Motor neuron (in vitro differentiated cells): ENCODE data around the gene WDFY2. TPM values are rescaled to one million over a fixed set of nuclear protein-coding genes. Genes with fewer than 3 reads are reported as not detected.

Experiments used
- ATAC-seq, 8 experiments: fragments of 200-7000 bp; cut with Tn5 transposase; replicated peaks in 6 of 8; 2 replicates each; pipeline ENCODE4 v1.8.0; 2021; ENCODE audit warnings: mild to moderate bottlenecking in 8 of 8, moderate library complexity in 8 of 8
- H3K27ac ChIP-seq, 2 donors: fragments of 250-450 bp; sonication (Bioruptor Pico); 2 replicates each; pipeline ENCODE4 v1.9.0; 2021; ENCODE audit warnings: antibody characterized with exemption in 2 of 2, mild to moderate bottlenecking in 2 of 2, moderate library complexity in 1 of 2
- H3K4me1 ChIP-seq, 2 donors: fragments of 250-450 bp; sonication (Bioruptor Pico); replicated peaks in 1 of 2; 2 replicates each; pipeline ENCODE4 v1.6.1; 2021; ENCODE audit warnings: antibody characterized with exemption in 2 of 2, mild to moderate bottlenecking in 2 of 2, moderate library complexity in 1 of 2
- H3K4me3 ChIP-seq, 5 donors: fragments of 250-450 bp; sonication (Bioruptor Pico); 2 replicates each; pipeline ENCODE4 v1.9.0; 2021; ENCODE audit warnings: antibody characterized with exemption in 5 of 5, mild to moderate bottlenecking in 5 of 5, moderate library complexity in 4 of 5
- WGBS, 10 experiments: fragments of 450-650 bp; shearing (Covaris generic); methylation state at CpG; one replicate each; pipeline ENCODE4 v1.0.0; 2022; 5-methylcytosine and 5-hydroxymethylcytosine counted together
- in situ Hi-C, 9 experiments: fragments of 400-800 bp; cut with MboI; loops; one replicate each; pipeline ENCODE4 v1.15.0; 2021; ENCODE audit warnings: low sequenced_read_pairs in 9 of 9, low pct_unique_long_range_greater_than_20kb in 2 of 9; ENCODE audit not compliant: unreplicated experiment in 9 of 9
- total RNA-seq, 8 experiments: library from RNA; unstranded; fragments of 300-600 nt; gene quantifications; 2 replicates each; pipeline versions ENCODE4 v1.2.3 to v1.2.4, GENCODE V29; 2022

Gene WDFY2
- total RNA-seq, 8 experiments from 2014 or later = 7.0 to 20.5 (median 11.7) TPM

DNA sequence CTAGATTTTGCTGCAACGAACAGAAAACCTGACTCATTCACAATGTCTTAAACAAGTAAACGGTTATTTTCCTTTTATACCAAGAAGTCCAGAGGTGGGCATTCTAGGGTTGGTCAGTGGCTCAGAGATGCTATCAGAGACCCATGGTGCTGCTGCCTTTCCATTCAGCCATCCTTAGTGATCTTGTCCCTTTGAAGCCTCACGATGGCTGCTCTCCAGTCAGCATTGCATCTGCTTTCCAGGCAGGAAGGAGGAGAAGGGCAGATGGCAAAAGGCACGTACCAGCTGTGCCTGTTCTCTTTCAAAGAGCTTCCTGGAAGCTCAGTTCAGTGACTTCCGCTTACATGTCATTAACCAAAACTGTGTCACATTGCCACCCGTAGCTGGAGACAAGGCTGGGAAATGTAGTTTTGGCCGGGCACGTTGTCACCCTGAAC lies 30.1 kb downstream of the WDFY2 start:
- peak overlapping the region in 1 of 2 donors; percentile 26 for H3K27ac ChIP-seq
- no peak overlapping the region for H3K4me3 ChIP-seq
- 6 to 68% (median 48%) methylated on average over 3 to 8 of the region's 8 CpGs; no CpG with 5 or more reads in 1 of the 10 experiments for WGBS, 10 experiments
- in situ Hi-C loops = no loop called here
- peaks cover 2 to 8% of the 10 kb centered on the region in 2 donors for H3K4me1 ChIP-seq
- ATAC-seq = peak; percentile 70 to 90 (median 79)

DNA sequence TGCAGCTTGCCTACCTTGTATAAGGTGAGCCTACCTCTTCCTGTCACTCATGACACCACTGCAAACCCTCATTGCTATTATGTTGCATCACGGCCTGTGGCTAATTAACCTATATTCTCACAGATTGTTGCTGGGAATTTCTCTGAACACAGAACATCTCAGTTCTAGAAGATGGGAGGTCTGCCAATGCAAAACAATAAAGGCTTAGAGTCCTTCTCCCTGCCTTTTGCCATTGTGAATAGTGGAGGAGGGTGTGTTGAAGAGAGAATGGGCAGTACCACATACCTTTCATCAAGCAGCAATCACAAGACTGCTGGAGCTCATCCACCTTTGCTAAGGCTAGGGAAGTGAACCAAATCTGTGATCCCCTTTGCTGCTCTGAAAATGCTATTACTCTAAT lies 34.4 kb downstream of the WDFY2 start:
- Histone ChIP-seq H3K27ac (no peak overlapping the region), H3K4me3 (no peak overlapping the region), H3K4me1 (peaks cover 2 to 13% of the 10 kb centered on the region in 2 donors)
- peak in 5 of 8 experiments; percentile 13 to 48 (median 42) for ATAC-seq
- in situ Hi-C loops = no loop called here
- WGBS, 10 experiments = 67 to 100% (median 86%) methylated on average over 1 of the region's 1 CpG; no CpG with 5 or more reads in 5 of the 10 experiments

- 8 to 100% (median 86%) methylated on average over 1 to 2 of the region's 2 CpGs; no CpG with 5 or more reads in 1 of the 10 experiments for WGBS, 10 experiments
- peak in 2 of 8 experiments; percentile 60 to 64 for ATAC-seq
- Histone ChIP-seq H3K4me3 (no peak overlapping the region), H3K27ac (no peak overlapping the region), H3K4me1 (peaks cover 2 to 10% of the 10 kb centered on the region in 2 donors)
- in situ Hi-C loops = no loop called here
These were observed 35.4 kb downstream of the WDFY2 start for GRCh38 chr13:51619614-51620013.

GRCh38 chr13:51620165-51620983 lies 36.1 kb downstream of the WDFY2 start:
- peak in 1 of 8 experiments; percentile 17 for ATAC-seq
- in situ Hi-C loops = no loop called here
- Histone ChIP-seq H3K4me3 (no peak overlapping the region), H3K4me1 (peaks cover 0 to 10% of the 10 kb centered on the region in 2 donors), H3K27ac (no peak overlapping the region)
- 5 to 100% (median 80%) methylated on average over 1 to 7 of the region's 11 CpGs; no CpG with 5 or more reads in 3 of the 10 experiments for WGBS, 10 experiments

DNA sequence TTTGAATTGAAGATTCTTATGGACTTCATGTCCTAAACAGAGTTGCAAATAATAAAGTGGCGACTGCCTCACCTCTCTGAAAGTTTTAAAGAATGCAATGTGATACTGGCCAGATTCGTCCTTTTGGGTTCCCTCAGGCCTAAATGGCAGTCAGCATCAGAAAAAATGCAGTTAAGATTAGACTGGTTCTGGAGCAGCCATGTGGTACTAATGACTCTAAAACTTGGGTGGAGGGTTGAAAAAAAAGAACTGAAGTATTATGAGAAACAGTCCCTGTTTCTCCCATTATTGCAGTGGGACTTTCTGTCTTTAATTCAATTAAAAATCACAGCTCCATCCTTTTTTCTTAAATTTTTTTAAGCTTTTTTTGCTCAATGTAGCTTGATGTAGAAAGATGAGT lies 37.3 kb downstream of the WDFY2 start:
- Histone ChIP-seq H3K27ac (no peak overlapping the region), H3K4me3 (no peak overlapping the region), H3K4me1 (peaks cover 0 to 12% of the 10 kb centered on the region in 2 donors)
- in situ Hi-C loops = no loop called here
- ATAC-seq = no peak
- 20 to 100% (median 78%) methylated on average over 1 to 2 of the region's 2 CpGs; no CpG with 5 or more reads in 4 of the 10 experiments for WGBS, 10 experiments

GRCh38 chr13:51623473-51623872 lies 39.2 kb downstream of the WDFY2 start:
- WGBS, 10 experiments = 0 to 100% (median 71%) methylated on average over 1 to 2 of the region's 2 CpGs; no CpG with 5 or more reads in 1 of the 10 experiments
- Histone ChIP-seq H3K4me1 (peaks cover 0 to 10% of the 10 kb centered on the region in 2 donors), H3K4me3 (no peak overlapping the region), H3K27ac (no peak overlapping the region)
- no peak for ATAC-seq
- in situ Hi-C loops = no loop called here

DNA sequence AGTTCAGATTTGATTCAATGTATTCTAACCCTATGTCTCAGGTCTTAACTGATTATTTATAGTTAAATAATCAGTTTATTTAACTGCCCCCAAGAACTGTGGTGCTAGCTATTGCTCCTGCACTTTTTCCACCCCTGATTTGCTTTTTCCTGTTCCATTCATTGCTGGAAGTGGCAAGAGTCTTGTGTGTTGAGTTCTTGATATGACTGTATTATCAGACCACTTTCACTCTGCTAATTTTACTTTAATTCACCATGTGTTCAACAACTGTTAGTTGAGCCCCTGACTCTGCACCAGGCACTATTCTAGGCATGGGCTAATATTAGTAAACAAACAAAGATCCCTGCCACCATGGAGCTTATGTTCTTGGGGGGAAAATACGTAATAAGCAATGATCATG lies 39.9 kb downstream of the WDFY2 start:
- Histone ChIP-seq H3K4me3 (no peak overlapping the region), H3K4me1 (peaks cover 0 to 7% of the 10 kb centered on the region in 2 donors), H3K27ac (no peak overlapping the region)
- no peak for ATAC-seq
- WGBS, 10 experiments = 75 to 100% (median 89%) methylated on average over 1 of the region's 1 CpG; no CpG with 5 or more reads in 4 of the 10 experiments
- in situ Hi-C loops = no loop called here

- in situ Hi-C loops = no loop called here
- no peak overlapping the region for H3K27ac ChIP-seq
- ATAC-seq = no peak
These were observed 40.6 kb downstream of the WDFY2 start for GRCh38 chr13:51624695-51625345.

GRCh38 chr13:51625555-51626345 lies 41.5 kb downstream of the WDFY2 start:
- peak in 1 of 8 experiments; percentile 41 for ATAC-seq
- in situ Hi-C loops = no loop called here
- peaks cover 0 to 7% of the 10 kb centered on the region in 2 donors for H3K4me1 ChIP-seq
- H3K27ac ChIP-seq = no peak overlapping the region
- WGBS, 10 experiments = 86 to 100% (median 93%) methylated on average over 2 to 7 of the region's 7 CpGs; no CpG with 5 or more reads in 1 of the 10 experiments
- no peak overlapping the region for H3K4me3 ChIP-seq

More at GRCh38 chr13:51624695-51625345, 40.6 kb downstream of the WDFY2 start:
- H3K4me3 ChIP-seq = no peak overlapping the region
- H3K4me1 ChIP-seq = peaks cover 0 to 7% of the 10 kb centered on the region in 2 donors
- WGBS, 10 experiments = 60 to 100% (median 92%) methylated on average over 1 to 2 of the region's 3 CpGs; no CpG with 5 or more reads in 2 of the 10 experiments

DNA sequence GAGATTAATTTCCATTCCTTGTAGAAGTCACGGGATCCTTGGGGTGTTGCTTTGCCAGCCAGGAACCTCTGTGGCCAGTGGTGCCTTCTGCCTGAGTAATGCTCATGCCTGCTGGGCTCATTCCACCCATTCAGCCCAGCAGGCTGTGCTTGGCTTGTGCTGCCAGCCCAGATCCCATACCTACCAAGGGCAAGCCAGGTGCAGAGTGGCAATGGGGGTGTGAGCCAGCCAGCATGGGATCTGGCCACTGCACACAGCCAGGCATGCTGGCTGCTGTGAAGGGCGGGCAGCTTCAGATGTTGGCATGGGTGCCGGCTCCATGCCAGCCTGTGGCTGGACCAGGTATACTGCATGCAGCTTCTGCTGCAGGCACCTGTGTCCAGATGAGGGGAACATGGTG lies 42.5 kb downstream of the WDFY2 start:
- H3K27ac ChIP-seq = no peak overlapping the region
- peaks cover 0 to 4% of the 10 kb centered on the region in 2 donors for H3K4me1 ChIP-seq
- in situ Hi-C loops = no loop called here
- ATAC-seq = no peak
- 88 to 100% (median 100%) methylated on average over 1 to 3 of the region's 3 CpGs; no CpG with 5 or more reads in 7 of the 10 experiments for WGBS, 10 experiments
- no peak overlapping the region for H3K4me3 ChIP-seq

DNA sequence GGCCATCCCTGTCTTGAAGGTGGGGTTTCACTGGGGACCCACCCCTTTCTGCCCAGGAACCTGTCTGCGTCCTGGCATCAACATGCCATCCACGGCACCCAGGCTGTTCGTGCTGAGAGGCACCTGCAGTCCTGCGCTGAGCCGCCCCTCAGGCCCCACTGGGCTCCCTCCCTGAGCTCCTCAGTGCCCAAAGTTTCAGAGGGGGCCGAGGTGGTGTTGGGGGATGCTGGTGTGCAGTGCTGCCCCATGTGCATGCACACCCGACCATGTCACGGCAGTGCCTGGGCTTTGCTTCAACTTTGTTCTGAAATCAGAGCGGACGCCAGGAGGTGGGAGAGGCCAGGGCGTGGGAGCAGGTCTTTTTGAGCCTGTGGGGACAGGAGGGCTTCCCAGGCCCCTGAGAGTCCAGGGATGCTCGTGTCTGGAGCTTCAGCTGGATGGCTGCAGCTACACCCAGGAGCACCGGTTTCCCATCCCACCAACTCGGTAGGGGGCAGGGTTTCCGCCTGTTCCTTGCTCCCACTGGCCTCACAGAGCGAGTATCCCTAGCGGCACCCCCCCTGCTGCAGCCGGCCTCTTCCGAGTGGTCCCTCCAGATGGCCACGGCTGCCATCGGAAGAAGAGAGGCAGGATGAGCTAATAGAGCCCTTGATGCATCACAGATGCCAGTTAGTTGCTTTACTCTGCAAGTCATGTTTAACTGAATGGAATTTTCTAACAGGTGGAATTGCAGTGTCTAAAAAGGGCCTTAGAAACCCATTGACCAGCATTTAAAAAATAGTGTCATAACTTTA lies 44.0 kb downstream of the WDFY2 start:
- H3K4me1 ChIP-seq = peaks cover 5 to 9% of the 10 kb centered on the region in 2 donors
- no peak overlapping the region for H3K4me3 ChIP-seq
- in situ Hi-C loops = no loop called here
- no peak overlapping the region for H3K27ac ChIP-seq
- no peak for ATAC-seq
- WGBS, 10 experiments = 0 to 100% (median 93%) methylated on average over 1 to 9 of the region's 21 CpGs; no CpG with 5 or more reads in 2 of the 10 experiments
